HG03460 (cell line): Measurements from ENCODE around the gene ELOVL6.

Experiments used
- ATAC-seq: cut with Tn5 transposase; IDR thresholded peaks from one replicate; pipeline ENCODE4 v1.9.1; 2021; ENCODE audit not compliant: unreplicated experiment

The ELOVL6 gene

GRCh38 chr4:110129544-110129943 is 68.9 kb downstream of the ELOVL6 start:
- ATAC-seq = no peak

- no peak for ATAC-seq
These were observed 69.9 kb downstream of the ELOVL6 start for GRCh38 chr4:110128472-110128919.

DNA sequence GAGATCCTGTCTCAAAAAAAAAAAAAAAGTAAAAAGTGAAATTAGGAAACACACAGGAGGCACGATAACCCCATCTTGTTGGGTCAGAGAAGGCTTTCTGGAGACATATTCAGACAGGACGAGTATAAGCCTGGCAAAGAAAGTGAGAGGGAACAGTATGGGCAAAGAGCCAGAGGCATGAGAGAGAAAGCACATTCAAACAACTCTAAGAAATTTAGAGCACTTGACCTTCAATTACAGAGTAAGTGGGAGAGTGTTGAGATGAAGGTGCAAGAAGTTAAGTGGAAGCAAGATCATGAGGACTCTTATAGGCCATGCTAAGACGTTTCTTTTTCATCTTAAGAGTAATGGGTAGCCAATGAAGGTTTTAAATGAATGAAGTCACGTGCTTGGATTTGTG is 70.4 kb downstream of the ELOVL6 start:
- ATAC-seq = no peak

DNA sequence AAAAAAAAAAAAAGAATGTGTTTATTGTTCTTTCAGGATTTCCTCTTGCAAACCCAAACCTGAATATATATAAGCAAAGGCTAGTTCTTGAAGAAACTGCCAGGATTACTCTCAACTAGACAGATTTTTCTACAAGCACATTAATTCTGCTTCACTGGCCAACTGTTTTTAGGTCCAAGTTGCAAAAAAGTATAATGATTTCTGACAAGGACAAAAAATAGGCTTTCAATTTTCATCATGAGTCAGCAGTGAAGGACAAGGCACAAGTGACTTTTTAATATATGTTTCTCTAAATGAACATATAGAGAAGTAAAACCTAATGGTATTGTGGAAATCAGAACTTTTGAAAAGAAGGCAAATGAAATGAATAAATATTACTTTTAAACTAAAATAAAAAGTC is 73.7 kb downstream of the ELOVL6 start:
- ATAC-seq = peak; percentile 48

- ATAC-seq = no peak
These were observed 76.2 kb downstream of the ELOVL6 start for GRCh38 chr4:110122201-110122600.

DNA sequence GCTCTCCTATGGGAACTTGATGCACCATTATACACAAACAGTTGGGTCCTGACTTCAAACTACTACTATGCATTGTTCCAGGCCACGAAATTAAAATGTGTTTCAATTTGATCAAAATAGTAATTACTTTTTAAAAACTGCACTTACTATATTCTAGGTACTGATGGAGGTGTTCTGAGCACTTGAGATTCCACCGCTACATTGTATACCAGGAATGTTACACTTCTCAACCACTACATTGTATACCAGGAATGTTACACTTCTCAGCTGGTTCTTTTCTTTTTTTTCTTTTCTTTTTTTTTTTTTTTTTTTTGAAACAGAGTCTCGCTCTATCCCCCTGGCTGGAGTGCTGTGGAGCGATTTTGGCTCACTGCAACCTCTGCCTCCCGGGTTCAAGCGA is 77.9 kb downstream of the ELOVL6 start:
- no peak for ATAC-seq

DNA sequence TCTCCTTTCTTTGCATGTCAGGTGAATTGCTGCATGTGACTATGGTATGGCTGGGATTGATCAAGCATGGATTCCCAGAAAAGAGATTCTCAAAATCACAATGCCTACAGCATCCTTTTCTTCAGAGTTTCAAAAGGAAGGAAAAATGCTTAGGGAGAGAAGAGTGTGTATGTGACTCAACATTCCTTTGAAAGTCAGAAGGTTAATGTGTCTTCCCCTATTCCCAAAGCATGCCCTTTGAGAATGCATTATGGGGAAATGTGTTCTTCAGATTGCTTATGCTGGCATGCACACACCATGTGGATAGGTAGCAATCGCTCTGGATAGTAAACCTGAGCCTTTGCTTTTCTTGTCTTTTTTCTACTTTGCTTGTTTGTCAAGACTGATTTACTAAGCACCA is 78.5 kb downstream of the ELOVL6 start:
- ATAC-seq = no peak

DNA sequence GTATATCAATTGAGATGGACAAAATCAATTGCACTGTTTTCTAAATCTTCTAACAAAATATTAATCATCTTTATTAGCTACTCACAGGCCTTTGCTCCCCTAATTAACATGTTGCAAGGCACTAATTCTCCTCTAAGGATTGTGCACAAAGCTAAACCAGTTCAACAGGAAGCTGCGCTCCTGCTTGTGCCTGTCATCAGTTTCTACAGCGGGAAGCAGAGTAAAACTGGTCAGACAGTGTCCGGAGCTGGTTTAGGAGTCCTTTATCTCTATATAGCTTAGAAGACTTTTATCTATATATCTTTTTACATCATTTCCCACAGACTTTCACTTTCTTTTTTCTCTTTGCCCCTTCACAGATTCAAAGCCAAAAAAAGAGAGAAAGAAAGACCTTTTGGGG is 79.1 kb downstream of the ELOVL6 start:
- no peak for ATAC-seq

GRCh38 chr4:110112056-110112455 is 86.4 kb downstream of the ELOVL6 start:
- no peak for ATAC-seq

GRCh38 chr4:110109455-110109854 is 89.0 kb downstream of the ELOVL6 start:
- ATAC-seq = no peak

GRCh38 chr4:110108960-110109359 is 89.5 kb downstream of the ELOVL6 start:
- ATAC-seq = no peak

- peak; percentile 86 for ATAC-seq
These were observed 90.0 kb downstream of the ELOVL6 start for GRCh38 chr4:110108422-110108821.

- ATAC-seq = no peak
These were observed 90.5 kb downstream of the ELOVL6 start for GRCh38 chr4:110107866-110108265.

- peak; percentile 63 for ATAC-seq
These were observed 91.5 kb downstream of the ELOVL6 start for GRCh38 chr4:110106931-110107296.

- no peak for ATAC-seq
These were observed 93.8 kb downstream of the ELOVL6 start for GRCh38 chr4:110104661-110105060.

GRCh38 chr4:110099638-110100037 is 98.8 kb downstream of the ELOVL6 start:
- no peak for ATAC-seq

GRCh38 chr4:110096405-110096804 is 102.0 kb downstream of the ELOVL6 start:
- no peak for ATAC-seq

DNA sequence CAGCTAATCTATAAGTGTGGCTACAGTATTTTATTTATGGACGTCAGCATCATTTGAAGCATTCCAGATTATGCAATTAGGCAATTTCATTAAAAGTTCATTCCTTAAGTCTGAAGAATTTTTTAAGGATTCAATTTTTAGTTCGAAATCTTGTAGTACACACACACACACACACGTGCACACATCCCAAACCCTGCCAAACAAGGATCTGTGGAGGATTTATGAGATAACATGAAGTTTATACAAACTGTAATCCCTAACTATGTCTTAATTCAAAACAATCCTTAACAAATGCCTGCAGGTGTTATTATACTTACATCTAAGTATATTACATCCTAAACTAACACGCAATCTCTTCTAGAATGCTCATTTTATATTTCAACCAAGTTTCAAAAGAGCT is 105.8 kb downstream of the ELOVL6 start:
- ATAC-seq = no peak

DNA sequence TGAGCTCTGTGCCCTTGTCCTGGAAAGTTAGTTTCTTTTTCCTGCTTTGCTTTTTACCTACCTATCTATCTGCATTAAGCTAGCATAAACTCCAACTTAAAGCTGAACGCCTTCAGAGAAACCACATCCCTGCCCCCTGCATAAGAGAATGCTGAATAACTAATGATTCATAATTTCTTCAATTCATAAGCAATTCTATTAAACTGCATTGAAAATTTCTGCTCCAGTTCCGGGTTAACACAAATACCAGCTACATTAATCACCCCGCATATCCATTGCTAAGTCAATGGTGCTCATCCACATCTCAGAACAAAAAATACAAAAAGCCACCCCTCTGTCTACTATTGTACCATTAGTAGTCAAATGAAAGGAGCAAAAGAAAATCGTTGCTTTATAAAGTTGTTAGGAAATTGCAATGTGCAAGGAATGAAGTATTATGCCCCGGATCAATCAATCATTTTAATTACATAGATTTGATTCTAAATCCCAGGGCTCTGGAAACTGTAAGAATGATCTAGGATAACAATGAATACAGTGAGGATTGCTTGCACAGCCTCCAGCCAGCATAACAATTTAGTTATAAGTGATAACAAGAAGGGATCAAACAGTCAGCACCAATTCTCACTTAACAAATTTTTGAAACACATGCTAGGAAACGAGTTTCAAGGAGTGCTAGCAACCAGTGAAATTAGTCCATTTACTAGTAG is 106.8 kb downstream of the ELOVL6 start:
- no peak for ATAC-seq

- ATAC-seq = no peak
These were observed 109.7 kb downstream of the ELOVL6 start for GRCh38 chr4:110088670-110089069.

GRCh38 chr4:110087070-110087708 is 111.2 kb downstream of the ELOVL6 start:
- ATAC-seq = no peak

DNA sequence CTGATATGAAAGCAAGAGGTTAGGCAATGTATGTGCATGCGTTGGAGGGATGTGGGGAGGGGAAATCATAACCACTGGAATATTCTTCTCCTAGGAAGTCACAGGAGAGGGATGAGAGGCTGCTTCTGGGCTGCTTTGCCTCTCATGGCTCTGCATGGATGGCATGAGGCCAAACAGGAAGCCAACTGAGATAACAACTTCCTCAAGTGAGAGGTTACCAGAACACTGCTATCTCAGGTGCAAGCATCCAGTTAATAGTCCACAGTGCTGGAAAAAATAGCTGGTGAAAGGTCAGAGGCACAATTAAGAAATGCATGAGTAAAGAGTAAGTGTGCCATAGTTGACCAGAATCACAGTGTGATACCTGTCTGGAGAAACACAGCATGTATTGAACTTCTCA is 113.3 kb downstream of the ELOVL6 start:
- ATAC-seq = peak; percentile 70

- no peak for ATAC-seq
These were observed 114.3 kb downstream of the ELOVL6 start for GRCh38 chr4:110084154-110084553.
